GM12878 (cell line): ENCODE results near the gene GPR158.

Experiments used
- BHLHE40 ChIP-seq, 2 experiments: fragments of 450-650 bp in 1 of 2; IDR thresholded peaks; 2 replicates each; pipeline ENCODE4 v1.6.1; 2011 to 2017; ENCODE audit warnings: low read depth in 2 of 2, borderline replicate concordance in 1 of 2, improper control_type of control experiment in 1 of 2, low read length in 1 of 2, mild to moderate bottlenecking in 1 of 2
- BRCA1 ChIP-seq: IDR thresholded peaks from 2 replicates; pipeline ENCODE4 v1.6.1; 2011; ENCODE audit warnings: low read depth, low read length, improper control_type of control experiment
- CREM ChIP-seq: IDR thresholded peaks from 2 replicates; pipeline ENCODE4 v1.6.1; 2014; ENCODE audit warnings: antibody characterized with exemption, low read depth
- EED ChIP-seq: sonication (generic); IDR thresholded peaks from 2 replicates; pipeline ENCODE4 v1.6.1; 2016; ENCODE audit warnings: antibody characterized with exemption, low read depth
- EZH2 ChIP-seq: IDR thresholded peaks from 2 replicates; pipeline ENCODE4 v1.6.1; 2012; ENCODE audit warnings: low read depth, mild to moderate bottlenecking, control low read depth, inconsistent platforms, low read length, borderline replicate concordance; ENCODE audit not compliant: control insufficient read depth
- MTA3 ChIP-seq: IDR thresholded peaks from 2 replicates; pipeline ENCODE4 v1.6.1; 2012; ENCODE audit warnings: low read length, inconsistent platforms, borderline replicate concordance
- SIN3A ChIP-seq: IDR thresholded peaks from 2 replicates; pipeline ENCODE4 v1.6.1; 2012; ENCODE audit warnings: low read depth, low read length, improper control_type of control experiment

GRCh38 chr10:25306386-25306785 lies 131.6 kb downstream of the GPR158 start:
- no peak for TF ChIP-seq BHLHE40 (IDR thresholded peaks at IDR 0.05; ENCODE audit: borderline replicate concordance in 1 of 2, low read depth in 2 of 2, low read length in 1 of 2)
- TF ChIP-seq CREM: no peak
- no peak for TF ChIP-seq EZH2
- TF ChIP-seq EED: no peak
- no peak for TF ChIP-seq SIN3A
- TF ChIP-seq MTA3: no peak
- TF ChIP-seq BRCA1: no peak
